K562 (cell line): ENCODE results near the gene YIF1A. TPM values are rescaled to one million over a fixed set of nuclear protein-coding genes. Genes with fewer than 3 reads are reported as not detected.

Experiments used
- BCLAF1 ChIP-seq, 2 experiments: fragments of 450-650 bp in 1 of 2; IDR thresholded peaks; 2 replicates each; pipeline ENCODE4 v1.6.1; 2011 to 2017; ENCODE audit warnings: low read depth in 2 of 2, antibody characterized with exemption in 1 of 2, borderline replicate concordance in 1 of 2, low read length in 1 of 2, mild to moderate bottlenecking in 1 of 2, mixed read lengths in 1 of 2; ENCODE audit not compliant: control insufficient read depth in 1 of 2
- E2F8 ChIP-seq: fragments of 450-650 bp; IDR thresholded peaks from 2 replicates; pipeline ENCODE4 v1.7.1; 2018; ENCODE audit warnings: mild to moderate bottlenecking, low read depth; ENCODE audit not compliant: partially characterized antibody
- EZH2 ChIP-seq: IDR thresholded peaks from 2 replicates; pipeline ENCODE4 v1.6.1; 2012; ENCODE audit warnings: low read depth, mild to moderate bottlenecking, inconsistent platforms, low read length, borderline replicate concordance
- GABPA ChIP-seq: fragments of 200-800 bp; sonication (Bioruptor generic); conservative IDR thresholded peaks from 2 replicates; pipeline ENCODE4 v1.6.1; 2016; ENCODE audit warnings: low read depth, missing genetic modification characterization, missing compliant biosample characterization
- MNT ChIP-seq, 2 experiments: fragments of 450-650 bp; conservative IDR thresholded peaks; 2 replicates each; pipeline ENCODE4 v1.6.1; 2017; ENCODE audit warnings: mild to moderate bottlenecking in 2 of 2, moderate library complexity in 2 of 2
- POLR2B ChIP-seq: fragments of 450-650 bp; IDR thresholded peaks from 2 replicates; pipeline ENCODE4 v1.6.1; 2018; ENCODE audit warnings: low read depth; ENCODE audit not compliant: partially characterized antibody
- ZNF143 ChIP-seq: sonication (generic); formaldehyde crosslinking; IDR thresholded peaks from 2 replicates; pipeline ENCODE4 v1.9.0; 2022; ENCODE audit warnings: mild to moderate bottlenecking, missing genetic modification reagents
- polyA plus RNA-seq, 8 experiments: library from polyadenylated mRNA; depleted of rRNA in 4 of 8; stranded (reverse) in 5 of 8; unstranded in 3 of 8; fragments of >200 nt; fragmentation: Nextera tagmentation in 2 of 8; fragmentation: Illumina TruSeq in 1 of 8; extraction: Ambion mirVana in 2 of 8; extraction: Trizol in 1 of 8; gene quantifications; 2 replicates each; pipeline versions ENCODE4 v1.2.1 to v1.2.3, GENCODE V29; 2011 to 2014; ENCODE audit warnings: inconsistent platforms in 1 of 8, missing spikeins in 1 of 8
- total RNA-seq, 7 experiments: library from RNA; depleted of rRNA in 6 of 7; stranded (reverse); fragments of >200 nt in 6 of 7; fragmentation: Illumina TruSeq in 2 of 7; extraction: Trizol in 2 of 7; gene quantifications; 2 replicates each; pipeline versions ENCODE4 v1.2.1 to v1.2.3, GENCODE V29; 2011 to 2021; ENCODE audit warnings: low replicate concordance in 1 of 7
- TF ChIP-seq, protein P1 (sequence below): IDR thresholded peaks from 2 replicates; pipeline ENCODE4 v1.6.1; 2011; ENCODE audit warnings: borderline replicate concordance, low read depth, mild to moderate bottlenecking, moderate library complexity, low read length; ENCODE audit not compliant: insufficient read depth, poor library complexity, severe bottlenecking
- TF ChIP-seq, protein P2 (sequence below): sonication (generic); formaldehyde crosslinking; IDR thresholded peaks from 2 replicates; pipeline ENCODE4 v1.8.0; 2022; ENCODE audit warnings: mild to moderate bottlenecking, missing genetic modification reagents
- TF ChIP-seq, protein P3 (sequence below): fragments of 450-650 bp; IDR thresholded peaks from 2 replicates; pipeline ENCODE4 v1.6.1; 2016; ENCODE audit warnings: borderline replicate concordance
- TF ChIP-seq, protein P4 (sequence below): fragments of 250-450 bp; sonication (Bioruptor Pico); IDR thresholded peaks from 2 replicates; pipeline ENCODE4 v1.6.1; 2021; ENCODE audit warnings: mild to moderate bottlenecking

YIF1A gene
- total and polyA plus RNA-seq, 9 of the 15 experiments (the other 6 are each of a cell fraction or from before 2014, with no cell fraction given): 8.6 to 121 (median 77.2) TPM

- no peak for TF ChIP-seq BCLAF1 (IDR thresholded peaks at IDR 0.05; ENCODE audit: borderline replicate concordance in 1 of 2, control insufficient read depth in 1 of 2, low read depth in 2 of 2, low read length in 1 of 2)
- TF ChIP-seq EZH2: no peak
- TF ChIP-seq MNT (conservative IDR thresholded peaks at IDR 0.05): peak in 1 of 2 experiments; percentile 51; a peak in 2 of 4 replicates
- peak; percentile 71 for TF ChIP-seq E2F8
- TF ChIP-seq, protein P1, sequence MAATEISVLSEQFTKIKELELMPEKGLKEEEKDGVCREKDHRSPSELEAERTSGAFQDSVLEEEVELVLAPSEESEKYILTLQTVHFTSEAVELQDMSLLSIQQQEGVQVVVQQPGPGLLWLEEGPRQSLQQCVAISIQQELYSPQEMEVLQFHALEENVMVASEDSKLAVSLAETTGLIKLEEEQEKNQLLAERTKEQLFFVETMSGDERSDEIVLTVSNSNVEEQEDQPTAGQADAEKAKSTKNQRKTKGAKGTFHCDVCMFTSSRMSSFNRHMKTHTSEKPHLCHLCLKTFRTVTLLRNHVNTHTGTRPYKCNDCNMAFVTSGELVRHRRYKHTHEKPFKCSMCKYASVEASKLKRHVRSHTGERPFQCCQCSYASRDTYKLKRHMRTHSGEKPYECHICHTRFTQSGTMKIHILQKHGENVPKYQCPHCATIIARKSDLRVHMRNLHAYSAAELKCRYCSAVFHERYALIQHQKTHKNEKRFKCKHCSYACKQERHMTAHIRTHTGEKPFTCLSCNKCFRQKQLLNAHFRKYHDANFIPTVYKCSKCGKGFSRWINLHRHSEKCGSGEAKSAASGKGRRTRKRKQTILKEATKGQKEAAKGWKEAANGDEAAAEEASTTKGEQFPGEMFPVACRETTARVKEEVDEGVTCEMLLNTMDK: no peak
- TF ChIP-seq POLR2B: peak; percentile 43
- peak; percentile 96 for TF ChIP-seq ZNF143 (CRISPR knock-in tag)
- TF ChIP-seq, protein P2, sequence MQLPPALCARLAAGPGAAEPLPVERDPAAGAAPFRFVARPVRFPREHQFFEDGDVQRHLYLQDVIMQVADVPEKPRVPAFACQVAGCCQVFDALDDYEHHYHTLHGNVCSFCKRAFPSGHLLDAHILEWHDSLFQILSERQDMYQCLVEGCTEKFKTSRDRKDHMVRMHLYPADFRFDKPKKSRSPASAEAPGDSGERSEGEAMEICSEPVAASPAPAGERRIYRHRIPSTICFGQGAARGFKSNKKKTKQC (CRISPR knock-in tag): peak; percentile 1; the same call in 1 of the 2 replicates
- TF ChIP-seq GABPA (tag): peak; percentile 85
- TF ChIP-seq, protein P3, sequence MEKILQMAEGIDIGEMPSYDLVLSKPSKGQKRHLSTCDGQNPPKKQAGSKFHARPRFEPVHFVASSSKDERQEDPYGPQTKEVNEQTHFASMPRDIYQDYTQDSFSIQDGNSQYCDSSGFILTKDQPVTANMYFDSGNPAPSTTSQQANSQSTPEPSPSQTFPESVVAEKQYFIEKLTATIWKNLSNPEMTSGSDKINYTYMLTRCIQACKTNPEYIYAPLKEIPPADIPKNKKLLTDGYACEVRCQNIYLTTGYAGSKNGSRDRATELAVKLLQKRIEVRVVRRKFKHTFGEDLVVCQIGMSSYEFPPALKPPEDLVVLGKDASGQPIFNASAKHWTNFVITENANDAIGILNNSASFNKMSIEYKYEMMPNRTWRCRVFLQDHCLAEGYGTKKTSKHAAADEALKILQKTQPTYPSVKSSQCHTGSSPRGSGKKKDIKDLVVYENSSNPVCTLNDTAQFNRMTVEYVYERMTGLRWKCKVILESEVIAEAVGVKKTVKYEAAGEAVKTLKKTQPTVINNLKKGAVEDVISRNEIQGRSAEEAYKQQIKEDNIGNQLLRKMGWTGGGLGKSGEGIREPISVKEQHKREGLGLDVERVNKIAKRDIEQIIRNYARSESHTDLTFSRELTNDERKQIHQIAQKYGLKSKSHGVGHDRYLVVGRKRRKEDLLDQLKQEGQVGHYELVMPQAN: no peak
- TF ChIP-seq, protein P4, sequence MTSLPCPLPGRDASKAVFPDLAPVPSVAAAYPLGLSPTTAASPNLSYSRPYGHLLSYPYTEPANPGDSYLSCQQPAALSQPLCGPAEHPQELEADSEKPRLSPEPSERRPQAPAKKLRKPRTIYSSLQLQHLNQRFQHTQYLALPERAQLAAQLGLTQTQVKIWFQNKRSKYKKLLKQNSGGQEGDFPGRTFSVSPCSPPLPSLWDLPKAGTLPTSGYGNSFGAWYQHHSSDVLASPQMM (CRISPR knock-in tag): no peak
Measured at GRCh38 chr11:66268244-66268951, 20.5 kb downstream of the YIF1A start, which contains the start of gene RAB1B (continued).
